ENCODE data around the gene TXLNB.

DNA sequence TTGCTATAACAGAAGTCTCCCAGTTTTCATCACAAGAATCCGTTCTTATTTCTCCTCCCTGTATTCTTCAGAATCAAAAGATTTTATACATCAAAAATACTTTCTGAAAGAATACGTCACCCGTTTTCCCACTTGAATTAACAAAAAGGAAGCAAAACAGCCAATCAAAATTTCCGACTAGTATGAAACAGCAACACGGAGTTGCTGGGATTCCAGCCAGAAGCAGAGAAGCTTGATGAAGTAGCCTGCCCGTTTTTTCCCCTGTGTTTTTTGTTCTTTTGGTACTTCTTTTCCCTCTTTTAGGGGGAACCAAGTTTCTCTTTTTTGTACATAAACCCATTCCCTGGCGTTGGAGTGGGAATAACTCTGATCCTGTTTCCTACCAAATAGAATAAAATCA, 14.6 kb downstream of the TXLNB start:
- TF ChIP-seq, protein P1, sequence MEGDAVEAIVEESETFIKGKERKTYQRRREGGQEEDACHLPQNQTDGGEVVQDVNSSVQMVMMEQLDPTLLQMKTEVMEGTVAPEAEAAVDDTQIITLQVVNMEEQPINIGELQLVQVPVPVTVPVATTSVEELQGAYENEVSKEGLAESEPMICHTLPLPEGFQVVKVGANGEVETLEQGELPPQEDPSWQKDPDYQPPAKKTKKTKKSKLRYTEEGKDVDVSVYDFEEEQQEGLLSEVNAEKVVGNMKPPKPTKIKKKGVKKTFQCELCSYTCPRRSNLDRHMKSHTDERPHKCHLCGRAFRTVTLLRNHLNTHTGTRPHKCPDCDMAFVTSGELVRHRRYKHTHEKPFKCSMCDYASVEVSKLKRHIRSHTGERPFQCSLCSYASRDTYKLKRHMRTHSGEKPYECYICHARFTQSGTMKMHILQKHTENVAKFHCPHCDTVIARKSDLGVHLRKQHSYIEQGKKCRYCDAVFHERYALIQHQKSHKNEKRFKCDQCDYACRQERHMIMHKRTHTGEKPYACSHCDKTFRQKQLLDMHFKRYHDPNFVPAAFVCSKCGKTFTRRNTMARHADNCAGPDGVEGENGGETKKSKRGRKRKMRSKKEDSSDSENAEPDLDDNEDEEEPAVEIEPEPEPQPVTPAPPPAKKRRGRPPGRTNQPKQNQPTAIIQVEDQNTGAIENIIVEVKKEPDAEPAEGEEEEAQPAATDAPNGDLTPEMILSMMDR (IDR thresholded peaks at IDR 0.05): no peak
- TF ChIP-seq POLR2A (IDR thresholded peaks at IDR 0.05): no peak
- no peak for TF ChIP-seq EP300 (IDR thresholded peaks at IDR 0.05)
